Skin of body (tissue), 2 donors: ENCODE measurements around the gene TM9SF4. TPM values are rescaled to one million over a fixed set of nuclear protein-coding genes. Genes with fewer than 3 reads are reported as not detected.
"Not testable (repeated sequence)": the region's sequence is repeated elsewhere in the genome, so short reads cannot be mapped to it uniquely, and the experiment has no call there.

Experiments used
- DNase-seq: peaks from one replicate; lab custom pipeline; 2025; lab: John Stamatoyannopoulos, UW
- total RNA-seq: library from RNA; depleted of rRNA; stranded (reverse); fragments of >200 nt; gene quantifications from one replicate; pipeline ENCODE4 v1.2.3, GENCODE V29; 2014

Gene TM9SF4
- total RNA-seq, 1 donor from 2014 or later = 23.8 TPM

- peak; percentile 31 for DNase-seq
These were observed 45.8 kb downstream of the TM9SF4 start for GRCh38 chr20:32155017-32155981.

- DNase-seq = no peak
These were observed 48.1 kb downstream of the TM9SF4 start for GRCh38 chr20:32157611-32158010.

GRCh38 chr20:32158351-32158750 is 48.8 kb downstream of the TM9SF4 start:
- no peak for DNase-seq

- DNase-seq = no peak
These were observed 49.6 kb downstream of the TM9SF4 start for GRCh38 chr20:32158943-32159660.

GRCh38 chr20:32159766-32160221 is 50.3 kb downstream of the TM9SF4 start:
- DNase-seq = no peak

- DNase-seq = no peak
These were observed 50.8 kb downstream of the TM9SF4 start for GRCh38 chr20:32160341-32160740.

GRCh38 chr20:32162351-32162750 is 52.8 kb downstream of the TM9SF4 start:
- no peak for DNase-seq

GRCh38 chr20:32163951-32164350 is 54.4 kb downstream of the TM9SF4 start:
- DNase-seq = no peak

GRCh38 chr20:32164984-32165735 is 55.6 kb downstream of the TM9SF4 start:
- no peak for DNase-seq

- DNase-seq = no peak
These were observed 56.5 kb downstream of the TM9SF4 start for GRCh38 chr20:32165836-32166545.

- DNase-seq = no peak
These were observed 58.0 kb downstream of the TM9SF4 start for GRCh38 chr20:32167552-32167951.

- DNase-seq = no peak
These were observed 58.8 kb downstream of the TM9SF4 start for GRCh38 chr20:32168184-32168910.

- not testable (repeated sequence) for DNase-seq
These were observed 68.2 kb downstream of the TM9SF4 start for GRCh38 chr20:32177696-32178095.

- DNase-seq = no peak
These were observed 70.0 kb downstream of the TM9SF4 start for GRCh38 chr20:32179515-32179914.

GRCh38 chr20:32179934-32180333 is 70.4 kb downstream of the TM9SF4 start:
- DNase-seq = no peak

GRCh38 chr20:32181606-32182005 is 72.1 kb downstream of the TM9SF4 start:
- no peak for DNase-seq

- no peak for DNase-seq
These were observed 74.6 kb downstream of the TM9SF4 start for GRCh38 chr20:32183947-32184635.

GRCh38 chr20:32184961-32185603 is 75.6 kb downstream of the TM9SF4 start:
- DNase-seq = no peak

GRCh38 chr20:32186506-32186905 is 77.0 kb downstream of the TM9SF4 start:
- DNase-seq = no peak
